GM21717 (cell line): ENCODE results near the gene NEDD9.

Experiments
- ATAC-seq: cut with Tn5 transposase; IDR thresholded peaks from one replicate; pipeline ENCODE4 v1.9.1; 2021; ENCODE audit warnings: mild to moderate bottlenecking, moderate library complexity; ENCODE audit not compliant: unreplicated experiment

NEDD9 gene

DNA sequence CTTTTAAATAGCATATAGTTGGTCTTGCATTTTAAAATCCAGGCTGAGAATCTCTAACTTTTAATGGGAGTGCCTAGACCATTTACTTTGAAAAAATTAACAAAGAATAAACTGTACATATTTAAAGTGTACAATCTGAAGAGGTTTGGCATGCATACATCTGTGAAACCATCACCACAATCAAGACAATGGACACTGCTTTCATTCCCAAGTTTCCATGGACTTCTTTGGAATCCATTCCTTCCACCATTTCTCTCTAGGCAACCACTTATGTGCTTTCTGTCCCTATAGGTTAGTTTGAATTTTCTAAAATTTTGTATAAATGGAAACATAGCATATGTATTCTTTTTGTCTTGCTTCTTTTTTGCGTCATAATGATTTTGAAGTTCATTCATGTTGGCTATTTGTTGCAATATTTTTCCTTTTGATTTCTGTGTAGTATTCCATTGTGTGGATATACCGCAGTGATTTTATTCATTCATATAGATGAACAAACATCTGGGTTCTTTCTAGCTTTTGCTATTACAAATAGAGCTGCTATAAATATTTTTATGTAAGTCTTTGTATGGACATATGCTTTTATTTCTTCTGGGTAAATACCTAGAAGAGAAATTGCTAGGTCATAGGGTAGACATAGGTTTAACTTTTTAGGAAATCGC, 50.9 kb downstream of the NEDD9 start:
- ATAC-seq: no peak

DNA sequence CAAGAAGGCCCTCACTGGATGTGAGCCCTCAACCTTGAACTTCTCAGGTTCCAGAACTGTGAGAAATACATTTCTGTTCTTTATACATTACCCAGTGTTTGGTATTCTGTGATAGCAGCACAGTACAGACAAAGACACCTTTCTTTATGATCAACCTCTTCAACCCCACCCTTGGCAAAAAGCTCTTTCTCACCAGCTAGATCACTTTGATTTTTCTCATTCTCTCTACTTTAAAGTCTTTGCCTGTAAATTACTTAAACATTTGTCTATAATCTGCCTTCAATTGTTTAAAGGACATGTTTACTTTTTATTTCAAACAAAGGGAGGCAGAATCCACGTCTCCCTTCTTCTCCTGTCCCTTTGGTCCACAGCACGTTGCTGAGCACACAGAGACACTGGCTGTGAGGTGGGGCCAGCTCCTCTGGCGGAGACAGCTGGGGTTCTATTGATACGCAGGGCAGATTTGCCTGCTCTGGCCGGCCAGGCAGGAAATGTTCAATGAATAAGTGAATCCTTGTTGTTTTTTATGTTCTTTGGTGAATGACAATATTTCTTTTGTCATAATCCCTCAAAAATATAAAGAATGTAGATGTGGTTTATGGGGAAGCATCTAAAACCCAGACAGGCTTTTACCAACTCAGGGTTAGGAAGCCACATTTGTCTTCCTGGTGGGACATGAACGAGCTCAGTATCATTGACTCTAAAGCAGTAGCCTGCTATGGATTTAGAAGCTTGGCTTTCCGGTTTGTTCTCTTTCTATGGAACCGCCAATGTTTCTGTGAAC, 52.9 kb downstream of the NEDD9 start:
- no peak for ATAC-seq

DNA sequence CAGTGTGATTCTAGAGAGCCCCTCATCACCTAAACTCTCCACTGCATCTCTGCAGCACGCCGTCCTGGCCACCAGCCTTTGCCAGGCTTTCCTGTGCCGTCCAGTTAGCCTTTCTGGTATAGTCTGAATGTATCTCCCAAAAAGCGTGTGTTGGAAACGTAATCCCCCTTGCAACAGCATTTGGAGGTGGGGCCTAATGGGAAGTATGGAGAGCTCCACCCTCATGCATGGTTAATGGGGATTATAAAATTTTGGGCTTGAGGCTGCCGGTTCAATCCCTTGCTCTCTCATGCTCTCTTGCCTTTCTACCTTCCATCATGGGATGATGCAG, 53.4 kb downstream of the NEDD9 start:
- no peak for ATAC-seq

DNA sequence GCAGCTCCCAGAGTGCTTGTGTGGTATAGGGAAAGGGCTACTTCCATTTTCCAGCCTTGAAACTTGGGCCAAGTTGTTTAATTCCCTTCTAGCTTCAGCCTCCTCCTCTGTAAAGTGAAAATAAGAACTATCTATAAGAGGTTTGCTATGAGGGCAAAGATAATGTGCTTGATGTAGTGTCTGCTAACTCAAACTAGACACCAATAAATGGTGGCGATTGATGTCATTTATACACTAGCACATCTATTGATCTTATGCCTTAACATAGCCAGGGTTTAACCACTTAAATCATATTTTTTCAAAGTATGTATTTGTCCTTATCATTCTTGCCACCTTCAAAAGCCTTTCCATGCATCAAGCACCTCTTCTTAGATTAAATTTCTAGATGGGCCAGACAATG, 55.2 kb downstream of the NEDD9 start:
- no peak for ATAC-seq

DNA sequence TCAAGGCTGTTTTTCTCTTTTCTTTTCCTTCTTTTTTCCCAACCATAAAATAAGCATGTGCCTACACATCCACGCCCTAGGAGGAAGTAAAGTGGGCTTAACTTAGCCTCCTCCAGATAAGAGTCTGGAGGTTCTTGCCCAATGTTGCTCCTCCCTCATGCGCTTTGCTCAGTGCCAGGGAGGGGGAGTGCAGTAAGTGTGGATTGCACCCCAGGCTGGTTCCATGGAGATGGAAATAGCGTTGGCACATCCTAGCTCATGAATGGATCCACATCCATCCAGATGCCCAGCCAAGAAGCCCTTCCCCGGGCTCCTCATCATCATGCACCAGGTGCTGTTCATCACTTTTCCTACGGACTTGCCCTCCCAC, 58.2 kb downstream of the NEDD9 start:
- ATAC-seq: no peak

DNA sequence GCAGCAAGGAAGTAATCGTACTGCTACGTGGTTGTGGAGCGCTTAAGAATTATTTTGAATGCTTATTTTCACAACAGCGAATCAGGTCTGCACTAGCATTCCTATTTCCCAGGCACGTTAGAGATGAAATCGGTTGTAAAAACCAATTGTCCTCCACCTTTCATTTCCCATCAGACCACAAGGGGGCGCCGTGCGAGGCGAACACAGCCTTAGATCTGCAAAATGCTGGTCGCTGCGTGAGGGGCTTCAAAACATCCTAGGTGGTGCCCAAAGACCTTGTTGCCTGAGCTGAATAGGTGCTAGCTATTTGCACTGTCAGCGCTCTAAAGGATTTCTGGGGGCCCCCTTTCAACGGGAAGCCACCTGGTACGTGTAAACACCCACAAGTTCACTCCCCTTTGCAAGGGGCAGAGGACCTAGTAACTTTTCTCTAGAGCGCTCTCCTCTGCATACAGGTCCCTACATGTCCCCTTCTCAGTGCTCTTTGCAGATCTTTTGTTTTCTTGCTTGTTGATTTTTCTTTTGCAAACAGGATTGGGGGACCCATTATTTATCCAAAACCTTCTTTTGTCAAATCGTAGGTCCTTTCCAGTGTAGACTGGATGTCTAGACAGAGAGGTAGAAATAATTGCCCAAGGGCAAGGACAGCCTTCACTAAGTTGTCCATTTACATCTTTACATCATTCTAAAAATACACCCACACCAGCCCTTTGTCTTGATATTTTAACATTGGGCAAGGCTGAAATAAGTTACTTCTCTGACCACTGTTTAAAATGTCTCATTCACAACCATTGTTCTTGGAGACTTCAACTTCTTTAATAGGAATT, 59.8 kb downstream of the NEDD9 start:
- no peak for ATAC-seq

DNA sequence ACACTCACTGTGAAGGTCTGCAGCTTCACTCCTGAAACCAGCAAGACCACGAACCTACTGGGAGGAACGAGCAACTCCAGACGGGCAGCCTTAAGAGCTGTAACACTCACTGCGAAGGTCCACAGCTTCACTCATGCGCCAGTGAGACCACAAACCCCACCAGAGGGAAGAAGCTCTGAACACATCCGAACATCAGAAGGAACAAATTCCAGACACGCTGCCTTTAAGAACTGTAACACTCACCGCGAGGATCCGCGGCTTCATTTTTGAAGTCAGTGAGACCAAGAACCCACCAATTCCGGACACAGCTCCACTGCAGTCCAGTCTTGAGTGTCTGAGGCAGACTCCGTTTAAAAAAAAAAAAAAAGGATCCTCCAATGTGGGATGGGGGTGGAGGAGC, 60.5 kb downstream of the NEDD9 start:
- no peak for ATAC-seq

DNA sequence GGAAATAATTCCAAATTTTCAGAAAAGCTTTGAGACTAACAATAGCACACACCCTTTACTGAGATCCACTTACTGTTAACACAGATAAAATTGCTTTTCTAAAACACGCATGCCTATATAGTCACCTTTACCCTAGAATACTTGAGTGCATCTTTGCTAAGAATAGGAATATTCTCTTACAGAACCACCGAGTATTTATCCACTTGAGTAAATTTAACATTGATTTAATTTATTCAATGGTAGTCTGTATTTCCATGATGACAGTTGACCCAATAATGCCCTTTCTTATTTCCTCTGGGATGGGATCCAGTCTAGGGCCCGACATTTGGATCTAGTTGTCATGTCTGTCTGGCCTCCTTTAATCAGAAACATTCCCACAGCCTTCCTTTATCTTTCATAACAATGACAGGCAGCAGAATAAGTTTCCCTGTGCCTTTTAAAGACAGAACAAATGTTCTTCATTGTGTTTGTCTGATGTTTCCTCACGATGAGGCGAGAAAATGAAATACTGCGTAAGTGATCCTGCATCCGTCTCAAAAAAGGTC, 64.3 kb downstream of the NEDD9 start:
- no peak for ATAC-seq

DNA sequence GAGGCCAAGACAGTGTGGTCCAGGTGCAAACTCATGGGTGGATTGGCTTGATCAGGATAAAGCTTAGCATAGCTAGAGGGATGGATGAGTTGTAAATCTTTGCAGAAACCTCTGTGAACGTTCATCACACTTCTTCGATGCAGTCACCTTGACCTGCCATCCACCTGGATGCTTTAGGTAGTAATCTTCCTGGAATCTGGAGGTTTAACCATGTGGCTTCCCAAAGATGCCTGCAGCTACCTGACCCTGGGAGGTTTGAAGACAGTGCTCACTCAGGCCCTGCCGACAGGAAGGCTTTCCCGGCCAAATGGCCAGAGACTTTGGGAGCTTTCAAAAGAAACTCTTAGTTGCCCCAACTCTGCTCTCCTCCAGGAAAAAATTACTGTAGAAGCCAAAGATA, 65.5 kb downstream of the NEDD9 start:
- no peak for ATAC-seq

DNA sequence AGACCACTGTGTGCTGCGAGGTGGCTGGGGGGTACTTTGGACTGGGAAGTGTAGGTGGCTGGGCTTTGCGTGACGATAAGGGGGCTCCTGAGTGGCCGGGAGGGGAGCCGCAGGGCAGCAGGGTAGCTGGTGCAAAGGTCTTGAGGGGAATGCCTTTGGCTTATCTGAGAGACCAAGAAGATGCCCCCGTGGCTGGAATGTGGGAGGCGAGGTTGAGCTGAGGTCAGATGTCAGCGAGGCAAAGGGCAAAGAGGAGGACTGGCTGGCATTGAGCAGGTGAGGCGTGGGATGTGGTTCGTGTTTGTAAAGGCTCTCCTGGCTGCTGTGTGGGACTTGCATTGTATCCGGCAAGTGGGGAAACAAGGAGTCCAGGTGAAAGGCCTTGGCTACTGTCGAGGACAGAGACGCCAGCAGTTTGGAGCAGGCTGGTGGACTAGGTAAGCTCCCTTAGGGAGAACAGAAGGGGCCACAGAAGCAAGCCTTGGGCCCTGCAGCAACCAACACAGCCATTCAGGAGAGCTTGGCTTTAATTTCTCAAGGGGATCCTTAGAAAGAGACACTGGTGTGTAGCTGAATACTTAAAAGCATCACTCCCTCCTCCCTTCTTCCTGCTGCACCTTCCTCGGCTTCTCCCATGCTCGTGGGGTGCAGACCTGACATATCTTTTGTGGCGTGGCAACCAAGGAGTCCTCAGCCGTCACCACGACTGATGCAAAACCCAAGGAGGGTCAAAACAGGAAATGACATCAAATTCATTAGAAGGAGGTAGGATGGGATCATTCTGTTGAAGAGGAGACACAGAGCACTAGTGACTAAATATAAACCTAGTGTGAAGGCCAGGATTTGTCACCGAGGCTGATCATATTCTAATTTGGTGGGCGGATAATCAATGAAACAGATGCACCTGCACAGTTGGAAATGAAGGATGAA, 67.5 kb downstream of the NEDD9 start:
- ATAC-seq: no peak

DNA sequence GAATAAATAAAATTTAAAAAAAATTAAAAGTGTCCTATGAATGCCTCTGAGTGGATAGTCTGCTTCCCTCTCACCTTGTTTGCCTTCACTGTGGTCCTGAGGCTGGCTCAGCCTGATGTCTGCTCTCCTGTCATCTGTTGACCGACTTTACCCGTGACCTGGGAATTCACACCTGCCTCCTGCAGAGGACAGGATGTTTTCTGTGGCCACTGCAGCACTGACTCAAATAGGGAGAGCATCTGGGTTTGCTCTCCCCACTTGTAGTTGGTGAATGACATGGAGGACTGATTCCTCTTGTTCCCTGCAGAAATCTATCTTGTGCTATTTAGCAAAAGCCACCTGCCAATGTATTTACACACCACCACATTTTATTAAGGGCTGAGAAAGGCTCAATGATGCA, 68.5 kb downstream of the NEDD9 start:
- no peak for ATAC-seq

DNA sequence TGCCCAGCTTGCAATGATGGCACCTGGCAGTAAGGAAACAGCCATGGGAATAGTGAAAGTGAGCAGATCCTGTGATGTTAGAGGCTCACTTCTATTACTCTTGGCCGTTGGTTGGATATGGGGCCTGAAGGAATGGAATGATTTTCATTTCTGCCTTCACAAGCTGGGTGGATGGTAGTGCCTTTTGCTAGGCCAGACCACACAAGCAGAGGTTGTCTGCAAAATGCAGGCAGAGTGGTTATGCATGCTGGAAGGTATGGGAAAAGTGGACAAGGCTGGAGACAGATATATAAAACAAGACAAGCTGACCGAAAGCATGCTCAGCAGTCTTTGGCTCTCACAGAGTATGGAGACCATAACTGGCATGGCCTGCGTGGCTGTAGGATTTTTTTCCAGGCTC, 70.2 kb downstream of the NEDD9 start:
- no peak for ATAC-seq

DNA sequence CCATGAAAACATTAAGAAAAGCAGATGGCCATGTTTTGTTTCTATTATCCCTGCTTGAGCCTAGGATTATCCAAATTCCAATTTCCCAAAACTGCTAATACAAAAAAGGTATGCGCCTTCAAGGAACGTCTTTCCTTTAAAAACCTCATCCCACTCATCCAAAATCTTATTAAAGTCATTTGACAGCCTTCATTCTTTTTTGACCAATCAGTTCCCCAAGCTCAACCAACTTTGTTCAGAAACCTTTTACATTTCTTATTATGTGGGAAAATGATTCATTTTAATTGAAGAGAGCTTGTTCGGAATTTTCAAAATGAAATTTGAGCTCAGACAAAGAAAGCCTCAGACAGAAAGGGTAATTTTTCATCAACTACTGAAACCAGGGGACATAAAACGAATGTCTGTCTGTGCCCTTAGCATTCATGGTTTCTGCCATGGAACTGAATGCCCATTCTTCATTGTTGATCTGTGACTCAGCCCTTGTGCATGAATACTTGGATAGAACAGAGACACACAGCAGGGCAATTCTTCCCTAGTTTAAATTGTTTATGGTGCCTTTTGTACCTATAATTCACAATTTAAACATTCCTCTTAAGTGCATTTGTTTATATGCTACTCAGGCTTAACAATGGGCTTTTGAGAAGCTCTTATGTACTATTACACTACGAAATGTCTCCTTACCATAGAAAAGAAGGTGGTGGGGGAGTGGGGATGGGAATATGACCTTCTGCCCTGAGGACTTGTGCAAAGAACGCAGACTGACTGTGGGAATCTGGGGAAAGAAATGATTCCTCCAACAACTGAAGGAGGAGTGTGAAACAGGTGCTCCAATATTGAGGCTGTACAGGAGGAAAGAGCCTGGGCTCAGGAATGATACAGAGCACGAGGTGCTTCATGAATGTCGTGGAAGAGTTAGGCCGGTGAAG, 71.2 kb downstream of the NEDD9 start:
- no peak for ATAC-seq

DNA sequence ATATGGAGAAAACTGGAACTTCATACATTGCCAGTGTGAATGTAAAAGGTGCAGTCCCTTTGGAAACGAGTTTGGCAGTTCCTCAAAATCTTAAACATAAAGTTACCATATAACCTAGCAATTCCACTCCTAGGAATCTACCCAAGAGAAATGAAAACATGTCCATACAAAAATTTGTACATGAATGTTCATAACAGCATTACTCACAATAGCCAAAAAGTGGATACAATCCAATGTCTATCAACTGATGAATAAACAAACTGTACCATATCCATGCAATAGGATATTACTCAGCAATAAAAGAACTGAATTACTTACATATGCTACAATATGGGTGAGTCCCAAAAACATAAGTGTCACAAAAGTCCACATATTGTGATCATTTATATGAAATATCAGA, 72.3 kb downstream of the NEDD9 start:
- no peak for ATAC-seq

DNA sequence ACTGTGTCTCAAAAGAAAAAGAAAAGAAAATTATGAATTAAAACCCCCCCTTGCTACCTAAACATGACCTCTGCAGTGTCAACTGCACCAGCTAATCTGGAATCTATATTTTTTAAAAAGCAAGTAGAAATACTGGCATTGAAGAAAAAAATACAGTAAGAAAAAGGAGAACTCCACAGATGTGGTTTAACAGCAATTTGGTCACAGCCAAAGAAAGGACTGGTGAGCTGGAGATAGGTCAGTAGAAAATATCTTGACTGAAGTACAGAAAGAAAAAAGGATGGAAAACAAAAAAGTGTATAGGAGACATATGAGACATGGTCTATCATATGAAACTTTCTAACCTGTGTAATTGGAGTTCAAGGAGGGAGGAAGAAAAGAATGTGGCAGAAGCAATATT, 76.9 kb downstream of the NEDD9 start:
- ATAC-seq: no peak

DNA sequence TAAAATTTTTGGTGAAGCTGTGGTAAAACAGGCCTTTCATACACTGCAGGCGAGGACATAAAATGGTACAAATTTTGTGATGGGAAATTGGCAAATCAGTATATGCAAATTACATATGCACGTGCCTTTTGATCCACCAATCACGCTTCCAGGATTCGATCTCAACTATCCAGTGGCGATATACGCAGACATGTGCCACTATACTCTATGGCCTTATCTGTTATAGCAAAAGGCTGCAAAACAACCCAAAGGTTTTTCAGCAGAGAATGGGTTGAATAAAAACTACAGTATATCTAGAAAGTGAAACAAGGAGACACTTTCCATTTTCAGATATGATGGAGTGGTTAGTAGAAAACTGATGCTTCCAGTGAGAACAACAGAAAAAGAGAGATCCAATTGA, 79.0 kb downstream of the NEDD9 start:
- no peak for ATAC-seq

DNA sequence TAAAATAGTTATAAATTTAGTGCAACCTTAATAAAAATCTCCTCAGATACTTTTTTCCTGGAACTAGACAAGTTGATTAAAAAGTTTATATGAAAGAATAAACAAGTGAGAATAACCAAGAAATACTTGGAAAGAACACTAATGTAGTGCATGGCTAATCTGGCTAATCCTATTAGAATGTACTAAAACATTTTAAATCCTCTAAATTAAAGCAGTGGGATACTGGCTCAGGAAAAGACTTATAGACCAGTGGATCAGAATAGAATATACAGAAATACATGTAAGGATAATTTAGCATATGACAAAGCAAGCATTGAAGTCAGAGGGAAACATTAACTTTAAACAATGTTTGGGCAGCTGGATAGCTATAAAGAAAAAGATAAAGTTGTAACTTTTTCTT, 79.9 kb downstream of the NEDD9 start:
- ATAC-seq: no peak

DNA sequence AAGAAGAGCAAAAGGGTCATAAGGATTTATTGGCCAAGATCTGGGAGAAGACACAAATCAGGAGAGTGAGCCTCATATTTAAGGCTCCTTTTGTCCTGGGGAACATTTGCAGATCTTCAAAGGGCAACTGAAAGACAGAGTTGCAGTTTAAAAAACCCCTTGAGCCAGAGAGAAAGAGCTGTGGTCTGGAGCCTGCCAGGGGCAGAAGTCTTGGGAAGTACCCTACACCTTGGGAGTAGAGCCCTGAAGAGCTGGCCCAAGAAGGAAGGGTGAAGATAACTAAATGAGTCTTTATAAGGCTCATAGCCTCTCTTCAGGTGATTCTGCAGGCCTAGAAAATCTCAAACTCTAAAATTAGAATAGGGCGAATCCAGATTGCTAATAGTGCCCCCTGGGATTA, 81.0 kb downstream of the NEDD9 start:
- ATAC-seq: no peak

DNA sequence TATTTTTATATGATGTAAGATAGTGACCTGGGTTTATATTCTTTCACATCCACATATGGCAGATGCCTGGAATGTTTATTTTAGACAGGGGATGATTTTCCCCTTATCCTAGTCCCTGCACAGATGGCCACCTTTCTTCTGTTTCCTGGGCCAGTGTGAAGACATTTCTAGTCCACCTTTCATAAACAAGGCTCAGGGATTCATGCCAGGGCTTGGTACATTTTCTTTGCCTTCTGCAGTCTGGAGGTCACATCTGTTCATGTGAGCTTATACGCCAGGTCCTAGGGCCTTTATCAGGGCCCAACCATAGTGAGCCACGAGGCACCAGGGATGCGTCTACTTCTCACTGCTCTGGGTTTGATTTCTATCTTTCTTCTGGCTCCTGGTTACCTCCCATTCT, 82.9 kb downstream of the NEDD9 start:
- ATAC-seq: no peak
